WTC11 (cell line): ENCODE measurements around the gene EFNA5.

Experiments
- CTCF ChIP-seq: fragments of 200-600 bp; IDR thresholded peaks from 2 replicates; pipeline ENCODE4 v1.8.0; 2022; ENCODE audit warnings: antibody characterized with exemption
- ELF4 ChIP-seq: sonication (generic); formaldehyde crosslinking; IDR thresholded peaks from 2 replicates; pipeline ENCODE4 v1.8.1; 2022; ENCODE audit warnings: low read depth, mild to moderate bottlenecking, moderate library complexity, missing genetic modification reagents
- NR1H2 ChIP-seq: sonication (generic); formaldehyde crosslinking; IDR thresholded peaks from 2 replicates; pipeline ENCODE4 v1.9.0; 2021; ENCODE audit warnings: mild to moderate bottlenecking, moderate library complexity, missing genetic modification reagents
- SP1 ChIP-seq: sonication (generic); formaldehyde crosslinking; conservative IDR thresholded peaks from 2 replicates; pipeline ENCODE4 v1.8.1; 2022; ENCODE audit warnings: missing genetic modification reagents
- TF ChIP-seq, protein P1 (sequence below): sonication (generic); formaldehyde crosslinking; IDR thresholded peaks from 2 replicates; pipeline ENCODE4 v1.8.0; 2022; ENCODE audit warnings: mild to moderate bottlenecking, missing genetic modification reagents

DNA sequence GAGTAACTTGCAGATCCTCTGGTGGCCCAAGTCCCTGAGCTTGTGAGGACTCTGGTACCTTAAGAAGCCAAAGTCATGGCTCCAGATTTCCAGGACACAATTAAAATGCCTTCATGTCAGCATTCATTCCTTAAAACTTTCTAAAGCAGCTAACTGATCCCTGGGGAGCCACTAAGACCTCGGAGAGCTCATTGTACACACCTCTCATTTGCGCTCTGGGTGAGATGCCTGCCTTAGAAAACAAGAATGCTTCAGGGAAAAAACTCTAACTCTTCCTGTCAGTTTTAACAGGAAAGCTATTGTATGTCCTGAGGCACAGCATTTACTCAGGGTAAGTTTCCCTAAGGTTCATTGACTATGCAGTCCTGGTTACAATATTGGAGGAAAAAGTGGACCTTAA lies 285.0 kb downstream of the EFNA5 start:
- TF ChIP-seq ELF4 (CRISPR knock-in tag) = no peak
- no peak for TF ChIP-seq SP1
- TF ChIP-seq, protein P1, sequence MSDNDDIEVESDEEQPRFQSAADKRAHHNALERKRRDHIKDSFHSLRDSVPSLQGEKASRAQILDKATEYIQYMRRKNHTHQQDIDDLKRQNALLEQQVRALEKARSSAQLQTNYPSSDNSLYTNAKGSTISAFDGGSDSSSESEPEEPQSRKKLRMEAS = no peak
- no peak for TF ChIP-seq NR1H2 (CRISPR knock-in tag)
- TF ChIP-seq CTCF = no peak
